DMS79 (cell line): ENCODE results near the gene ETFB.

ENCODE experiments used
- DNase-seq: peaks from one replicate; lab custom pipeline; 2025; lab: John Stamatoyannopoulos, UW

The ETFB gene

DNA sequence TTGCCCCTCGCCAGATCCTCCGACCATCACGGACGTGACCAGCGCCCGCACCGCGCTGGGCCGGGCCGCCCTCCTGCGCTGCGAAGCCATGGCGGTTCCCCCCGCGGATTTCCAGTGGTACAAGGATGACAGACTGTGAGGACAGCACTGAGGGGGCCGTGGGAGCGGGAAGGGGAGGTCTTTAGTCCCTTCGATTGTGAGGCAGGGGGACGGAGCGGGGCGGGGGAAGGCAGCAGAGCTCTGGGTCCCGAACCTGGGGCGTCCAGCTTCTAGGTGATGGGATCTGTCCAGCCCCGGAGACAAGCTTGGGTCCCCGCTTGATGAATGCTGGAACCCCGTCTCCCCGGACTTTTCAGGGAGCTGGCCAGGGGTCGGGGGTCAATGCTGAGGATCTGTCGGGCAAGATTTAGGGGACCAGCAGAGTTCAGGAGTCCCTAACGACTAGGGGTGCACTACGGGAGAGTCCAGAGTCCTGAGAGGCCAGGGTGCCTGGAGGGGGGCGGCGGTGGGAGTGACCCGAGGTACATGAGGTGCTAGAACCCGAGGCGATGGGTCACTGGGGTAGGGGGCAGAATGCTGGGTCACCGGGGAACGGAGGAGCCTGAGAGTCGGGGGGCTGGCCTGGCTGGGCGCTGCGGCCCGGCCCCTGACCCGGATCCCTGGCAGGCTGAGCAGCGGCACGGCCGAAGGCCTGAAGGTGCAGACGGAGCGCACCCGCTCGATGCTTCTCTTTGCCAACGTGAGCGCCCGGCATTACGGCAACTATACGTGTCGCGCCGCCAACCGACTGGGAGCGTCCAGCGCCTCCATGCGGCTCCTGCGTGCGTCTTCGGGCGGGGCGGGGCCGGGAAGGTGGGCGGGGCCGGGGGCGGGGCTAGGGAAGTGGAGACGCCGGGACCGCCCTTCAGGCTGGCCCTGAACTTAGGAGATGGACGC lies 38.9 kb downstream of the ETFB start:
- no peak for DNase-seq

DNA sequence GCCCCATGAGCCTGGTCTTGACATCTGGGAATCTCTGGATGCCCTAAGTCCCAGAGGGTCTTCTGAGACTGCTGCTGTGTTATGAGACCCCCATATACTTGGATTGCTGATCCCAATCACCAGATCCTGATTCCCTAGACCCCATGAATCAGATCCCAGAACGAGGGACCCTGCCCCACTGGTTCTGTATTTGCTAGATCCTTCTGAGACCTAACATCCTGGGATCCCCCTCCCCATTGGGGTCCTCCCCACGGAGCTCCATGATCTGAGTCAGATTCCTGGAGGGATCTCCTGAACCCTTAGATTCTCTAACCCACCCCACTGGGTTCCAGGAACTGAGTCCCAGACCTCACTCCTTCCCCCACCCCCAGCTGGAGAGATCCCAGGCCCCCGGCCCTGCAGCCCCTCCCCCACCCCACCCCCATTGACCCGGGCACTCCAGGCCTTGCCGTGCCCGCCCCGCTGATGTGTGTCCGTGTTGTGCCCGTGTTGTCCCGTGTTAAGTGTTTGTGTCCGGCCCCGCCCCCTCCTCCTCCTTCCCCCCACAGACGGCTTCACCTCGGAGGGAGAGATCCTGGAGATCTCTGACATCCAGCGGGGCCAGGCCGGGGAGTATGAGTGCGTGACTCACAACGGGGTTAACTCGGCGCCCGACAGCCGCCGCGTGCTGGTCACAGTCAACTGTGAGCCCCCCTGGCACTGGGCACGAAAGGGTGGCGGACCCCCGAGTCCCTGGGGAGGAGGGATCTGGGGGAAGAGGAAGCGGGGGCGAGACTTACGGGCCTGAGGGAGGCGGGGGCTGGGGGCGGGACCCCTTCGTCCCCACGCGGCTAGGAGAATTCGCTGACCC lies 39.7 kb downstream of the ETFB start:
- DNase-seq: no peak

DNA sequence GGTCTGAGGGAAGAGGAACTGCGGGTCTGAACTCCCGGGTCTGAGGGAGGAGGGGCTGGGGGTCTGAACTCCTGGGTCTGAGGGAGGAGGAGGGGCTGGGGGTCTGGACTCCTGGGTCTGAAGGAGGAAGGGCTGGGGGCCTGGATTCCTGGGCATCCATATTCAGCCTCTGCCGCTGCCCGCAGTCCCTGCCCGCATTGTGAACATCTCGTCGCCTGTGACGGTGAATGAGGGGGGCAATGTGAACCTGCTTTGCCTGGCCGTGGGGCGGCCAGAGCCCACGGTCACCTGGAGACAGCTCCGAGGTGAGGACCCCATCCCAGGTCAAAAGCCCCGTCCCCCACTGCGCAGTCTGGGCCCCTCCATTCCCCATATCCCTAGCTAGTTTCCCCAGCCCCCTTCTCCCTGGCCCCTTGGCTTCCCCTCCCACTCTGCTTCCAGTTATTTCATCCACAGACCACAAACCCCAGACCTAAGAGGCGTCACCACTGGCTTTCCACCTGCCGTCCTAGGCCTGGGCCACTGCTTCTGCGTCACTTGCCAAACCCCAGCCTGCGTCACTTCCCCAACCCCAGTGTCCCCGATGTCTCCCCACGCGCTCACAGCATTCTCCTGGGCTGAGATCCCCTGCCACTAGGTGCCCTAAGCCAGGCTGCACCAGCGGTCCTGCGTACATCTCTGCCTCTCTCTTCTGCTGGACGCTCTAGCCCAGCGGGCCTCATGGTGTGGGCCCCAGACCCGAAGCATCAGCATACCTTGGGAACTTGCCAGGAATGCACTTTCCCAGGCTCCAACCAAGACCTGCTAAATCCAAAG lies 40.8 kb downstream of the ETFB start:
- DNase-seq: no peak

DNA sequence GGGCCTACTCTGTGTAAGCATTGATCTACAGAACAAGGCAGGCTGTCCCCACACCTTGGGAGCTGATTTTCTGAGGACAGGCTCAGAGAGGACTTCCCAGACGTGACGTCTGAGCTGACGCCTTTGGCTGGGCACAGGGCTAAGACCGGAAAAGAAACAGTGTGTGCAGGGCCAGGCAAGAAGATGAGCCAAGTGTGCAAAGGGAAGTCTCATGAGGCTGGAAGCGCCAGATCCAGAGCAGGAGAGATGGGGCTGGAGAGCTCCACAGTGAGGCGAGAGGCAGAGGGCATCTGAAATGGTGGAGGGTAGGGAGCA lies 42.1 kb downstream of the ETFB start:
- DNase-seq: no peak

DNA sequence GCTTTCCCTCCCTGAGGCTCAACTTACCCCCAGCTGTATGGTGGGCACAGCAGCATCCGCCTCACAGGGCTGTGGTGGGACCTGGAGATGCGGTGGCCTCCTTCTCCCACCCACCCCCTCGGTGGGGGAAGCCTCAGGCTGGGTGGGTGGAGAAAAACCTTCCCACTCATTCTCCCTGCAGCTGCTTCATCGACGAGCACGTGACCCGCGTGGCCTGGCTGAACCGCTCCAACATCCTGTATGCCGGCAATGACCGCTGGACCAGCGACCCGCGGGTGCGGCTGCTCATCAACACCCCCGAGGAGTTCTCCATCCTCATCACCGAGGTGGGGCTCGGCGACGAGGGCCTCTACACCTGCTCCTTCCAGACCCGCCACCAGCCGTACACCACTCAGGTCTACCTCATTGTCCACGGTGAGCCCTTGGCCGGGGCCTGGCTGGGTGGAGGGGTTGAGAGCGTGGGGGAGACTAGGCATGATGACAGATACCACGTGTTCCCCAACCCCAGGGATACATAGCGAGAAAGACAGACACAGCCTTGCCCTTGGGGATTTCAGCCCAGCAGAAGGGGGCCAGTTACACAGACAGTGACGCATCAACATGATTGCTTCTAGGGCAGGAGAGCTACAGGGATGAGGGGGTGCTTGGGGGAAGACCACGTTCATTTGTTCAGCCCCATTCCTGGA lies 42.6 kb downstream of the ETFB start:
- DNase-seq: no peak

DNA sequence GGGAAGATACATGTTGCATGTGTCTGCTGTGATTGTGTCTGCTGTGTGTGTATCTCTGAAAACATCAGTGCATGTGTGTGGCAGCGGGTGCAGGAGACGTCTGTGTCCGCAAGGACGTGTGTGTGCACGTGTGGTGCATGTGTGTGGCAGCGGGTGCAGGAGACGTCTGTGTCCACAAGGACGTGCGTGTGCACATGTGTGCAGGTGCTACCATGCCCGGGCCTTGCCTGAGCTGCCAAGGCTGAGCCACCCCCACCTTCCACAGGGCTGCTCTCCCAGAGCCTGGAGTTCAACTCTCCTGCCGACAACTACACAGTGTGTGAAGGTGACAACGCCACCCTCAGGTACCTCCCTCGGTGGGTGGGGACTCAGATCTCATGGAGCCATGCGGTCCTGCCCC lies 44.4 kb downstream of the ETFB start:
- no peak for DNase-seq

DNA sequence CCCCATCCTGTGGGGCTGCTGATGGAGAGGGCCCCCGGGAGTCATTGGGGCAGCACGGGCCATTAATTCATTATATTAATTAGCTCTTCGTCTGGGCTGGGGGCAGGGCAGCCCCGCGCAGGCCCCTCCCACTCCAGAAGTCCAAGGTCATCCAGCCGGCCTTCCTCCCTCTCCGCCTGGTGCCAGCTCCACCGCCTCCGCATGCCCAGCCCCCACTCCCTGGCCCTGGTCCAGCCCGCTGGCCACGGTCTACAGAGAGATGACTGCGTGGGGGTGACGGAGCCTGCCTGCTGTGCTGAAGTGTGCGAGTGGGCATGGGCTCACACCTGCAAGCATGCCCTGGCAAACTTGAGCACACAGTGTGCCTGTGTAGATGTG lies 45.9 kb downstream of the ETFB start:
- peak; percentile 57 for DNase-seq

DNA sequence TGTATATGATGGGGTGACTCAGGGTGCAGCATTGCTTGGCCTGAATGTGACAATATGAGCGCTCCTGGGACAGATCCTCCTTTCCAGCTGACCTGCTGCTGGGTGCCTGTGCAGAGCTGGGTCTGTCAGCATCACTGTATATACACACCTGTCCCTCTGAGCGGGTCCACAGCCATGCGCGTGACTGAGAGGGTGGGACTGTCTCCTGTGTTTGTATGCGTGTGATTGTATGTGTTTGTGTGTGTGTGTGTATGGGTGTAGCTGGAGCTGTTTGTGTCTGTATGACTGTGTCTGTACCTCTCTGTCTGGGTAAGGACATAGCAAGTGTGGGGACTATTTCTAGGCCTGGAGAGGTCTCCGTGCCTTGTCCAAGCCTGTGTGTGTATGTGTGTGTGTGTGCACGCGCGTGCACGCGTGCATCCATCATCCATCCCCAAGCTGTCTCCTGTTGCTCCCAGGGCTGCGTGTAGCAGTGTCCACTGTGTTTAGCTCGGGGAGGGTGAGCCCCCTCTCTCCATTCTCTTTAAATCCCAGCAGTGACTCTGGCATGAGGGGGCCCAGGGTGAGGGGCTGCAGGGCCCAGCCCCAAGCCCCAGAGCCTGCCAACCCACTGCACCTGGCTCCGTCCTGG lies 46.4 kb downstream of the ETFB start:
- DNase-seq: peak; percentile 26

DNA sequence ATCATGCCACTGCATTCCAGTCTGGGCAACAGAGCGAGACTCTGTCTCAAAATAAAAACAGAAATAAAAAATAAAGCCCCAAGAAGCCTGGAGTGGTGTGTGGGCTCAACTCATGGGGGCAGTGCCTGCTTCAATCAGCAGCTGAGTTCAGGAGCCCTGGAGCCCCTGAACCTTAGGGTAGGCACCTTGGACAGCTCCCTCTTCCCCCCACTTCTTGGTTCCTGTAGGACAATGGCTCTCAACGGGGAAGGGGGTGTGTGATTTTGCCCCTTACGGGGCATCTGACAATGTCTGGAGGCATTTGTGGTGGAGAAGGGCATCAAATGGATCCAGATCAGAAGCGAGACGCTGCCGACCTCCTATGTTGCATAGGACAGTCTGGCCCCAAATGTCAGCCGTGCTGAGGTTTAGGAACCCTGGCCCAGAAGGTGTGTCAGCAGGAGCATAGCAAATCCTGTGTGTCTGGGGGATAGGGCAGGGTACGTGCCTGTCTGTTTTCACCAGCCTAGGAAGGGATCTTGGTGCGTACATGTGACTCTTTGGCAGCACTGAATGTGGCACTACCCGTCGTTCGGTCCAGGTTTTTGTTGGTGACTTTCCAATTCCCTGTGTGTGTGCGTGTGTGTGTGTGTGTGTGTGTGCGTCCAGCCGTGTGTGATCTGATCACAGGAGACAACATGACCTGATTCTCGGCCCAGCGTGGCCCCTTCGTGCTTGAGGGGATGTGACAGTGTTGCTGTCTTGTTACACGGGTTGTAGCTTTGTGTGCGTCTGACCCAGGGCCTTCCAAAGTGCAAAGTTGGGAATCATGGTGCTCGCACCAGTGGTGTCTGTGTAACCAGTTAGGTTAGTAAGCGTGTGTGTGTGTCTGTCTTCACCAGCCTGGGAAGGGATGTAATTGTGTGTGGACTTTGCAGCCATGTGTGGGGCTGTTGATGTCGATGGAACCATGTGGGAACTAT lies 47.2 kb downstream of the ETFB start:
- DNase-seq: no peak

DNA sequence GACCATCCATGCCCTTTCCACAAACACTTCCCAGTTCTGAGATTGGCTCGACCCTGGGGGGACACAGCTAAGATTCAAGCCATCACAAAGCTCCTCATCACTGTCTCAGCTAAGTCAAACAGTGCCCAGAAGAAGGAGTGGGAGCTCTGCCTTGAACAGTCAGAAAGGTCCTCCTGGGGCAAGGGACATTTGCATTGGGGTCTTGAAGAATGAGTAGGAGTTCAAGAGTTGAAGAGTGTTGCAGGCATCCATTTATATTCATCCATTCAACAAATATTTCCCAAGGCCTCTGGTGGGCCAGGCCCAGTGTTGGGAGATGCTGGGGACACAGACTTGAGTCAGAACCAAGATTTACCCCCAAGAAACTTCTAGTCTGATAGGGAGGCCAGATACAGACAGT lies 48.2 kb downstream of the ETFB start:
- DNase-seq: no peak

DNA sequence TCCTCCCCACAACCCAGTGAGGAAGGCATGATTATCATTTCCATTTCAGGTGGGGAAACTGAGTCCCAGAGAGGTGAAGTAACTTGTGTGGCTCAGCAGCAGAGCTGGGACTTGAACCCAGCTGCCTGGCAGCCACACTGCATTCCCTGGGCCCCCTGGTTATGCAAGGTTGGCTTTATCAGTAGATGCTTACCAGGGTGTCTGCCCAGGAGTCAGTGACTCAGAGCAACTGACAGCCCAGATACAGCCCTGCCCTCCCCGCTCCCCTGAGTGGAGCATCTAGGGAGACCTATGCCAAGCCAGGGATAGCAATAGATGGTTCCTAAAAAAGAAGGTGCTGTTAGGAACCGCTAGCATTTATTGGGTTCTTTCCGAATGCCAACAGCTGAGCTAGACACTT lies 48.8 kb downstream of the ETFB start:
- DNase-seq: no peak

DNA sequence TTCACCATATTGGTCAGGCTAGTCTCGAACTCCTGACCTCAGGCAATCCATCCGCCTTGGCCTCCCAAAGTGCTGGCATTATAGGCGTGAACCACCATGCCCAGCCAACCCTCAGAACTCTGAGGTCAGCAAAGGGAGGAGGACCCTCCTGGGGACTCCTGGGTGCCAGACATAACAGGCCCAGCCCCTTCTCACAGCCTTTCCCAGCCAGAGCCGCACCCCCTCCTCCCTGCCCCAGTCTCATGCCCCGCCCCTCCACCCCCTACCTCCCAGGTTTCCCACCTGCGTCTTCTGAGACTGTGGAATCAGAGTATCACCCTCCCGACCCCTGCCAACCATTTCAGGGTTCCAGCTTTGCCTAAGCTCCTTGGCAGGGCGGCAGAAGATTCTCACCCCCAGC lies 49.5 kb downstream of the ETFB start:
- DNase-seq: no peak

DNA sequence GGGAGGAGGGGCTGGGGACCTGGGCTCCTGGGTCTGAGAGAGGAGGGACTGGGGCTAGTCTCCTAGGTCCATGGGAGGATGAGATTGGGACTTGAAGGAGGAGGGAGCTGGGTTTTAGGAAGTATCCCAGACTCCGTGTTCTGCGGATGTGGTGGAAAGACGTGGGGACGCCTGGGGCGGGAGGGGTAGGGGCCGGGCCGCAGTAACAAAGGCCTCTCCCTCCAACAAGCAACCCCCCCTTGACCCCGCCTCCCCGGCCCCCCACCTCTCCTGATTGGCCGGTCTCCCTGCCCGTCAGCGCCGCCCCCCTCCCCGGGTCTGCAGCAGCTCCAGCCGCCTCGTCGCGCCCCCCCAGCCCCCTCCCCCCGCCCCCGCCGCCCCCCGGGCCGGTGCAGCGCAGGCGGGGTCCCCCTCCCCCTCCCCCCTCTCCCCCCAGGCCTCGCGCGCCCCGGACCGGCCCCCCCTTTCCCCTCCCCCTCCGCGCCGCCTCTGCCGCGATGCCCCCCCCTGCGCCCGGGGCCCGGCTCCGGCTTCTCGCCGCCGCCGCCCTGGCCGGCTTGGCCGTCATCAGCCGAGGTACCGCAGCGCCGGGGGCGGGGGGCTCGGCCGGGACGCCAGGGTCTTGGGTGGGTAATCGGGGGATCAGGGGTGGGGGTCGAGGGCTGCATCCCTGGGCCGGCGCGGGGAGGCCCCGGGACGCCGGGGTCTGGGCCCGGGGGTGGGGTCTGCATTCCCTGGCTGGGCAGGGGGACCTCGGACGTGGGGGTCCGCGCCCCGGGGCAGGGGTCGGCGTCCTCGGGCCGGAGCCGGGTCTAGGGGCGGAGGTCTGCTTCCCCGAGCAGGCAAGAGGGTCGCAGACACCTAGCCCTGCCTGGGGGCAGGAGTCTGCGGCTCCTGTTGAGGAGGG lies 54.6 kb downstream of the ETFB start, which contains the start of gene IGLON5:
Gene IGLON5, plus strand, starts transcription at position 294 of the 907 bp plus-strand sequence. Its CDS starts 204 bp downstream, at position 498.
- peak; percentile 35 for DNase-seq

DNA sequence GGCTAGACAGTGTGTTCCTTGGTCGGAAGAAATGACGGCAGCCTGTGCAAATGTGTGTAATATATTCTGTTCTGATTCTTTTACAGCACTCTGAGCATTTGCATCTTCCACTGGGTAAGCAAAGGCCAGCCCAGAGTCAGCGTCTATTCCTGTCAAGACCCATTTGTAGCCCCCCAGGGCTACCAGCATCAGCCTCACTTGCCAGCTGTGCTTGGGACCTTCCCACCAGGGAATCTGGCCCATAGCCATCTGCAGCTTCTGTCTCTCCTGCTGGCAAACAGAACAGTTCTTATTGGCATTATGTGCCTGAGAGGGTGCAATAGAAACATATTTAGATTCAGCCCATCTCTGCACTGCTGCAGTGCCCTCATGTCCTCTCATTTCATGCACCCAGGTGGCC lies 60.7 kb downstream of the ETFB start:
- no peak for DNase-seq

DNA sequence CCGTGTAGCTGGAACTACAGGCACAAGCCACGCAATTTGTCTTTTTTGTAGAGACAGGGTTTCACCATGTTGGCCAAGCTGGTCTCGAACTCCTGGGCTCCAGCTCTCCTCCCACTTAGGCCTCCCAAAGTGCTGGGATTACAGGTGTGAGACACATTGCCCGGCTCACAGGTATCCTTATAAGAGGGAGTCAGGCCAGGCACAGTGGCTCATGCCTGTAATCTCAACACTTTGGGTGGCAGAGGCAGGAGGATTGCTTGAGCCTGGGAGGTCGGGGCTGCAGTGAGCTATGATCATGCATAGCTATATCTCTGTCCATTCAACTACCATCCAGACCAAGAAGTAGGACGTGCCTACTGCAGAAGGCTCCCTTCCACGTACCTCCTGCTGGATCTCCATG lies 64.9 kb downstream of the ETFB start:
- no peak for DNase-seq

DNA sequence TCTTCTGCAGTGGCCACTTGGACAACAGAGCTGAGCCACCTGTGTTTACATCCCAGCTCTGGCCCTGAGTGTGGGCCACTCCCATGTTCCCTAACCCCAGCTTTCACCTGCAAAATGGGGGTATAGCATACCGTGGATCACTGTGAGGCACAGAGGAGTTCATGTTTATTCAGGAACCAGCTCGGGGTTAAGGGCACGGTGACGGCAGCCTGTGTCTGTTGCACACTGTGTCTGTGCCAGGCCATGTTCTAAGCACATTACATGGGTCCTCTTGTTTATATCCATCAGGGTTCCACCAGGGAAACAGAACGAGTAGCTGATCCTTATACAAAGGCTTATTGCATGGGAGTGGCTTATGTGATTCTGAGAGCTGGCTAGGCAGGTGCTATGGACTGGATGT lies 68.8 kb downstream of the ETFB start:
- DNase-seq: no peak

DNA sequence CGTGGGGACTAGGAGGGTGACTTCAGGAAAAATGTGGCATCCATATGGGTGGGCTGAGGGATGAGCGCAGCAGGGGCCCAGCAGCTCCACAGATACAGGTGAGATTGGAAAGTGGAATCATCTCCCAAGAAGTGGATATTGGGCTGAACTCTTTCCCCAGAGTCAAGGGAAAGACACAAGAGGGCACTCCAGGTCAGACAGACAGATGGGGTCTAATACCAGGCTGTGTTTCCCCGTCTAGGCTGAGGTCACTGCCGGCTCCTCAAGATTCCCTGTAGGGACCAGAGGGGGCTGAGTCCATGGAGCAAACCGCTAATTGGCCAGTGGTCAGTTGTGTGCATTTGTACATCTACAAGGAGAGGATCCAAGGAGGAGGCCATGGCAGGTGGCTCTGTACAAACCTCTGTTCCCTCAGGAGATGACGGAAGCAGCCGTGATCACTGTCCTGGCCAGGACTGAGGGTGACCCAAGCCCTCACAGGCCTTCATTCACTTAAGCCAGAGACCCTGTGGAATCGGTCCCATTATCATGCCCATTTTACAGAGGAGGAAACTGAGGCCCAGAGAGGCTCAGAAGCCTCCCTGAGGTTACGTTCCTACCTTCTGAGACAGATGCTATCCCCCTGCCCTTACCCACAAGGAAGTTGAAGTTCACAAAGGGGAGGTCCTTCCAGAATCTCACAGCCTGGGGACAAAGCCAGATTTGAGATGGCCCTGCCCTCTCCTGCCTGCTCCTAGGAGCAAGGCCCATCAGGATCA lies 69.7 kb downstream of the ETFB start:
- DNase-seq: no peak
